ENCODE measurements around the gene PRAF2.

Gene PRAF2

GRCh38 chrX:49073601-49074575 lies at the start of gene PRAF2:
Gene PRAF2 (minus strand): TSS chrX:49074002. CDS start chrX:49073987, 15 bp downstream.
- DNase-seq, result peak; percentile 91

- DNase-seq, result no peak
Measured at GRCh38 chrX:49122499-49122898, 48.7 kb upstream of the PRAF2 start.

GRCh38 chrX:49120091-49120490 lies 46.3 kb upstream of the PRAF2 start:
- no peak for DNase-seq

GRCh38 chrX:49117581-49117980 lies 43.8 kb upstream of the PRAF2 start:
- no peak for DNase-seq

- no peak for DNase-seq
Measured at GRCh38 chrX:49116716-49117115, 42.9 kb upstream of the PRAF2 start.

GRCh38 chrX:49116076-49116475 lies 42.3 kb upstream of the PRAF2 start:
- DNase-seq, result no peak

- no peak for DNase-seq
Measured at GRCh38 chrX:49111791-49112190, 38.0 kb upstream of the PRAF2 start.

- no peak for DNase-seq
Measured at GRCh38 chrX:49110417-49110816, 36.6 kb upstream of the PRAF2 start.

- DNase-seq, result no peak
Measured at GRCh38 chrX:49108641-49109040, 34.8 kb upstream of the PRAF2 start.

- DNase-seq, result no peak
Measured at GRCh38 chrX:49106930-49107329, 33.1 kb upstream of the PRAF2 start.

- no peak for DNase-seq
Measured at GRCh38 chrX:49106296-49106695, 32.5 kb upstream of the PRAF2 start.

GRCh38 chrX:49103637-49104036 lies 29.8 kb upstream of the PRAF2 start:
- no peak for DNase-seq

- DNase-seq, result no peak
Measured at GRCh38 chrX:49102190-49102589, 28.4 kb upstream of the PRAF2 start.

- DNase-seq, result no peak
Measured at GRCh38 chrX:49101629-49101984, 27.8 kb upstream of the PRAF2 start.

- peak; percentile 88 for DNase-seq
Measured at GRCh38 chrX:49100704-49101628, 27.2 kb upstream of the PRAF2 start.

GRCh38 chrX:49096419-49096818 lies 22.6 kb upstream of the PRAF2 start:
- no peak for DNase-seq

- no peak for DNase-seq
Measured at GRCh38 chrX:49089553-49089952, 15.8 kb upstream of the PRAF2 start.

GRCh38 chrX:49082271-49082871 lies 8.6 kb upstream of the PRAF2 start:
- DNase-seq, result no peak

- DNase-seq, result peak; percentile 78
Measured at GRCh38 chrX:49079489-49080428, 6.0 kb upstream of the PRAF2 start, which contains the start of gene WDR45. Gene WDR45 (minus strand): TSS chrX:49079887. CDS start chrX:49078095, 1,792 bp downstream.

GRCh38 chrX:49077941-49078340 lies 4.1 kb upstream of the PRAF2 start:
- no peak for DNase-seq

GRCh38 chrX:49075347-49075746 lies 1.5 kb upstream of the PRAF2 start:
- DNase-seq, result no peak

GRCh38 chrX:49072712-49073095 lies 1.1 kb downstream of the PRAF2 start:
- no peak for DNase-seq

Data from right forelimb (tissue), 1 donor.